ENCODE data around the gene FRMD4A.

FRMD4A gene

DNA sequence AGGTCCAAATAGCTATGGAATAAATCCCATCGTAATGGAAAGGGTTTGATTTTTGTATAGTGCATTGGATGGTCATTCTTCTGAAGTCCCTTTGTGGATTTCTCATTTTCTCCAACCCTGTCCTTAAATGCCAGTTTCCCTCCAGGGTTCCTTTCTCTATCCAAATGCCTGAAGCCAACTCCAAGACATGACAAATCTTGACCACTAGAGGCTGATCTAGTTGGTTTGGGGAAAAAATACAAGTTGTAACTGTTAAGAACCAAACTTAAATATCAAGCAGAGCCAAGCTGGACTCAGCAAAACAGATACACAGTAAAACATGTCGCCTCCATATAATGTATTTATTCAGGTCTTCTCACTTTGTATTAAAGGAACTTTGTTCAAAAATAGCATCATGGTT is 28.7 kb downstream of the FRMD4A start:
- in situ Hi-C loops (cut with HindIII; ENCODE audit: low pct_ligation_motif_present, low sequenced_read_pairs), result no loop called here
- DNase-seq, result peak; percentile 9
- no peak overlapping the region for H3K4me3 ChIP-seq (ENCODE audit: low read depth, low read length)
- TF ChIP-seq, protein P1, sequence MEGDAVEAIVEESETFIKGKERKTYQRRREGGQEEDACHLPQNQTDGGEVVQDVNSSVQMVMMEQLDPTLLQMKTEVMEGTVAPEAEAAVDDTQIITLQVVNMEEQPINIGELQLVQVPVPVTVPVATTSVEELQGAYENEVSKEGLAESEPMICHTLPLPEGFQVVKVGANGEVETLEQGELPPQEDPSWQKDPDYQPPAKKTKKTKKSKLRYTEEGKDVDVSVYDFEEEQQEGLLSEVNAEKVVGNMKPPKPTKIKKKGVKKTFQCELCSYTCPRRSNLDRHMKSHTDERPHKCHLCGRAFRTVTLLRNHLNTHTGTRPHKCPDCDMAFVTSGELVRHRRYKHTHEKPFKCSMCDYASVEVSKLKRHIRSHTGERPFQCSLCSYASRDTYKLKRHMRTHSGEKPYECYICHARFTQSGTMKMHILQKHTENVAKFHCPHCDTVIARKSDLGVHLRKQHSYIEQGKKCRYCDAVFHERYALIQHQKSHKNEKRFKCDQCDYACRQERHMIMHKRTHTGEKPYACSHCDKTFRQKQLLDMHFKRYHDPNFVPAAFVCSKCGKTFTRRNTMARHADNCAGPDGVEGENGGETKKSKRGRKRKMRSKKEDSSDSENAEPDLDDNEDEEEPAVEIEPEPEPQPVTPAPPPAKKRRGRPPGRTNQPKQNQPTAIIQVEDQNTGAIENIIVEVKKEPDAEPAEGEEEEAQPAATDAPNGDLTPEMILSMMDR (IDR thresholded peaks at IDR 0.05; ENCODE audit: low read depth, low read length, missing control alignments), result peak; percentile 71
- H3K27ac ChIP-seq, result no peak overlapping the region
- no peaks in the 10 kb centered on the region for H3K36me3 ChIP-seq (replicated peaks)
- no peaks in the 10 kb centered on the region for H3K27me3 ChIP-seq (replicated peaks)

- TF ChIP-seq, protein P1 (IDR thresholded peaks at IDR 0.05; ENCODE audit: low read depth, low read length, missing control alignments), result no peak
- H3K4me3 ChIP-seq (ENCODE audit: low read depth, low read length), result no peak overlapping the region
- H3K27ac ChIP-seq, result no peak overlapping the region
- H3K27me3 ChIP-seq (replicated peaks), result no peaks in the 10 kb centered on the region
- in situ Hi-C loops (cut with HindIII; ENCODE audit: low pct_ligation_motif_present, low sequenced_read_pairs), result no loop called here
- DNase-seq, result no peak
- H3K36me3 ChIP-seq (replicated peaks), result no peaks in the 10 kb centered on the region
These were observed 31.2 kb downstream of the FRMD4A start for GRCh38 chr10:14299556-14299955.

DNA sequence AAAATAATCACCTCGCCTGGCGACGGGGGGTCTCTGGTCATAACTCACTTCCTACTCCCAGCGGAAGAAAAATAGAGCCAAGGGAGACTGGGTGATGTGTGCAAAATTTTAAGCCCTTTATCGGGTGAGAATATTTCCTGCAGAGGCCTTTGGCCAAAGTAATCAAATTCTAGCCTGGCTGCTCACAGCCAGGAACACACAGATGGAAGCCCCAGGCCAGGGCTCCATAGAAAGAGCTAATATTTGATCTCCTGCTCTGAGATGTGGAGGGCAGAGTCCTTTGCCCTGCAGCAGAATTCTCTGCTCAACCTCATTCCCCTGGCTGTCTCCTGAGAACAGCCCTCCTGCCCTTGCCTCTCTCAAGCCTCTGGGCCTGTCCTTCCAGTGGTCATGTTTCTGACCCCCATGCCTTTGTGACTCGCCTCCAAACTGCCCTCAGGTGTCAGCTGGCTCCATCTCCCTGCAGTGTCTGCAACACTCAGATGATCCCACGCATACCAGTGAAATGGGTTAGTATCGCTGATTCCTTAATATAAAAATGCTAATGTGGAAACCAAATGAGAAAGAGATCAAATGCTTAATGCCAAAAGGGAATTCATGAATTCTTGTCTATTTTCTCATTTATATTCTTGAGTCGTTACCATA is 34.5 kb downstream of the FRMD4A start:
- Histone ChIP-seq H3K36me3 (replicated peaks) (no peaks in the 10 kb centered on the region), H3K27me3 (replicated peaks) (no peaks in the 10 kb centered on the region), H3K27ac (peak overlapping the region; percentile 56), H3K4me3 (ENCODE audit: low read depth, low read length) (no peak overlapping the region)
- in situ Hi-C loops (cut with HindIII; ENCODE audit: low pct_ligation_motif_present, low sequenced_read_pairs), result no loop called here
- DNase-seq, result peak; percentile 78
- TF ChIP-seq, protein P1 (IDR thresholded peaks at IDR 0.05; ENCODE audit: low read depth, low read length, missing control alignments), result no peak

DNA sequence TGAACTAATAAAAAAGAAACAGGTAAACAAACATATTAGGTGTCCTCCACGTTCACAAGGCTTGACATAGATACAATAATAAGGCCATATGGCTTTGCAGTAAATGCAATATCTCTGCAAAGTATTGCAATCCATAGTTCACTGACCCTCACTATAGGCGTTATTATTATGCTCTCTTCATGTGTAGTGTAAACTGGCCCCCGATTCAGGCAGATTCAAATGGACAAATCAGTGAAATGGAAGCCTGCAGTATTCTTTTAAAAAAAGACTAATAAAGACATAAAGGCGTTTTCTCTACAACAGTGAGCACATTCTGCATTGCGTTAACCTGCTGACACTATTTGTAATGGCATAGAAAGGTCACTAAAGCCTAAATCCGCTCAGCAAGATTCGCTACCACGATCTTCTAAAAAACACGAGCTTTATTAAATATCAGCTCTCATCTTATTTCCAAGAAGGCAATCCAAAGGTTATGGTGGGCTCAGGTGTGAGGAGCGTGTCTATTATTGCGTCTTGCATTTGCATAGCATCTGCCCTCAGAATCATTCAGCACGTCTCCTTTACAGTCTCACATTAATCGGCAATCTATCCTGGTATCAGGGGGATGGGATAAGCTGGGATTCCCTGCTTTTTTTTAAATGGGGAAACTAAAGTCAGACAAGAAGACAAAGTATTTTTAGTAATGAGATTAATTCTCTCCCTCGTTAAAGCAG is 36.2 kb downstream of the FRMD4A start:
- H3K36me3 ChIP-seq (replicated peaks), result no peaks in the 10 kb centered on the region
- DNase-seq, result no peak
- no peak overlapping the region for H3K4me3 ChIP-seq (ENCODE audit: low read depth, low read length)
- H3K27me3 ChIP-seq (replicated peaks), result no peaks in the 10 kb centered on the region
- TF ChIP-seq, protein P1 (IDR thresholded peaks at IDR 0.05; ENCODE audit: low read depth, low read length, missing control alignments), result no peak
- no peak overlapping the region for H3K27ac ChIP-seq
- in situ Hi-C loops (cut with HindIII; ENCODE audit: low pct_ligation_motif_present, low sequenced_read_pairs), result no loop called here

DNA sequence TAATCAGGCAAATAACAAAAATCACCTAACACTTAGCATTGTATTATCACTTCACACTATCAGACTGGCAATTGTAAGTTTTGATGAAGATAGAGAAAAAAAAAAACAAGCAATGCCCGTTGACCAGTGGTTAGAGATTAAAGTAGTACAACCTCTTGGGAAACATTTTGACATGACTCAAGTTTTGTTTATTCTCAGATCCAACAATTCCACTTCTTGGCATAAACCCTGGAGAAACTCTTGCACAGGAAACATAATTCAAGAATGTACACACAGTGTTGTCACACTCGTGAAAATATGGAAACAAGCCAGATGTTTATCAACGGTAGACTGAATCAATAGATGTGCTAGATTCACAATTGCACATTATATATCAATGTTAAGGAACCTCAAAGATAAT is 37.2 kb downstream of the FRMD4A start:
- Histone ChIP-seq H3K4me3 (ENCODE audit: low read depth, low read length) (no peak overlapping the region), H3K36me3 (replicated peaks) (no peaks in the 10 kb centered on the region), H3K27ac (no peak overlapping the region), H3K27me3 (replicated peaks) (no peaks in the 10 kb centered on the region)
- in situ Hi-C loops (cut with HindIII; ENCODE audit: low pct_ligation_motif_present, low sequenced_read_pairs), result no loop called here
- TF ChIP-seq, protein P1 (IDR thresholded peaks at IDR 0.05; ENCODE audit: low read depth, low read length, missing control alignments), result no peak
- DNase-seq, result no peak

All from brain microvascular endothelial cell (primary cell).